CD8-positive, alpha-beta memory T cell (primary cell): Measurements from ENCODE around the gene TMCC1. TPM values are rescaled to one million over a fixed set of nuclear protein-coding genes. Genes with fewer than 3 reads are reported as not detected.

Experiments used
- CTCF ChIA-PET: fragments of 350-600 bp; sonication (Branson Sonifier 250); formaldehyde crosslinking; loops from one replicate; lab custom pipeline; 2021; ENCODE audit warnings: antibody characterized with exemption; lab: Charles Lee
- POLR2A ChIA-PET: fragments of 350-600 bp; sonication (Branson Sonifier 250); formaldehyde crosslinking; loops from one replicate; lab custom pipeline; 2021; ENCODE audit warnings: antibody characterized with exemption; lab: Charles Lee
- DNase-seq, 5 donors: peaks; one replicate each; pipeline versions ENCODE4 v3.0.0 to v3.0.0-alpha.2; 2020 to 2022; ENCODE audit warnings: mixed read lengths in 1 of 5
- H3K27ac ChIP-seq: one replicate; pipeline ENCODE4 v1.7.0; 2013; ENCODE audit warnings: low read depth, mild to moderate bottlenecking, low read length, moderate library complexity
- H3K27me3 ChIP-seq: 2 replicates; pipeline ENCODE4 v1.7.0; 2013; ENCODE audit warnings: low read length, mild to moderate bottlenecking; ENCODE audit not compliant: insufficient read depth, poor library complexity, severe bottlenecking
- H3K36me3 ChIP-seq: 2 replicates; pipeline ENCODE4 v1.7.0; 2013; ENCODE audit warnings: mild to moderate bottlenecking, low read length, moderate library complexity; ENCODE audit not compliant: insufficient read depth
- H3K4me1 ChIP-seq: 2 replicates; pipeline ENCODE4 v1.7.0; 2013; ENCODE audit warnings: mild to moderate bottlenecking, low read length, moderate library complexity; ENCODE audit not compliant: insufficient read depth
- H3K4me3 ChIP-seq: 2 replicates; pipeline ENCODE4 v1.7.0; 2013; ENCODE audit warnings: mild to moderate bottlenecking, low read length
- H3K9me3 ChIP-seq: 2 replicates; pipeline ENCODE4 v1.7.0; 2013; ENCODE audit warnings: mild to moderate bottlenecking, low read length
- H3K27ac Mint-ChIP-seq, 8 donors: one replicate each; pipeline ENCODE4 v1.8.0; 2020 to 2021; ENCODE audit warnings: mixed read lengths in 8 of 8, mild to moderate bottlenecking in 6 of 8, inconsistent platforms in 3 of 8, moderate library complexity in 3 of 8
- H3K27me3 Mint-ChIP-seq, 2 donors: one replicate each; pipeline ENCODE4 v1.8.0; 2020 to 2021; ENCODE audit warnings: mixed read lengths in 2 of 2, mild to moderate bottlenecking in 1 of 2, moderate library complexity in 1 of 2
- H3K36me3 Mint-ChIP-seq, 3 donors: one replicate each; pipeline ENCODE4 v1.8.0; 2020 to 2021; ENCODE audit warnings: mixed read lengths in 3 of 3, inconsistent platforms in 1 of 3, mild to moderate bottlenecking in 1 of 3
- H3K4me1 Mint-ChIP-seq, 3 donors: one replicate each; pipeline ENCODE4 v1.8.0; 2020 to 2021; ENCODE audit warnings: mixed read lengths in 3 of 3, inconsistent platforms in 1 of 3, mild to moderate bottlenecking in 1 of 3
- H3K4me3 Mint-ChIP-seq, 7 donors: one replicate each; pipeline ENCODE4 v1.8.0; 2020 to 2021; ENCODE audit warnings: mixed read lengths in 7 of 7, mild to moderate bottlenecking in 6 of 7, moderate library complexity in 4 of 7, inconsistent platforms in 2 of 7
- H3K9me3 Mint-ChIP-seq, 5 donors: one replicate each; pipeline ENCODE4 v1.8.0; 2020 to 2022; ENCODE audit warnings: mixed read lengths in 5 of 5, mild to moderate bottlenecking in 3 of 5, moderate library complexity in 2 of 5, inconsistent platforms in 1 of 5
- polyA plus RNA-seq: library from polyadenylated mRNA; unstranded; fragments of 300-500 nt; fragmentation: Illumina TruSeq; gene quantifications from one replicate; pipeline ENCODE4 v1.2.3, GENCODE V29; 2021
- total RNA-seq, 2 experiments: library from RNA; stranded (reverse); gene quantifications; one replicate each; pipeline ENCODE4 v1.2.3, GENCODE V29; 2021

The TMCC1 gene
- total and polyA plus RNA-seq, 3 experiments from 2014 or later = 5.6 to 18.6 (median 16.0) TPM

GRCh38 chr3:129599073-129599472 lies 294.4 kb downstream of the TMCC1 start:
- Mint-ChIP-seq H3K36me3 (peaks cover 0 to 2% (median 0%) of the 10 kb centered on the region in 3 donors), H3K4me1 (peaks cover 55 to 80% (median 62%) of the 10 kb centered on the region in 3 donors), H3K27me3 (peaks cover 0 to 4% of the 10 kb centered on the region in 2 donors), H3K9me3 (no peaks in the 10 kb centered on the region), H3K27ac (peak overlapping the region in 5 of 8 donors; percentile 3 to 91 (median 36)), H3K4me3 (peak overlapping the region in 2 of 7 donors; percentile 21 to 34)
- no peak overlapping the region for H3K4me3 ChIP-seq
- H3K4me1 ChIP-seq = peaks cover 11% of the 10 kb centered on the region
- no peaks in the 10 kb centered on the region for H3K36me3 ChIP-seq
- ChIA-PET CTCF (interaction anchor here (1.0 kb wide), 1 partner anchor 15 kb away, joined by 3 read pairs; no protein-coding TSS in a partner anchor), POLR2A (no interaction called here)
- DNase-seq = no peak
- no peak overlapping the region for H3K27ac ChIP-seq
- H3K9me3 ChIP-seq = no peaks in the 10 kb centered on the region
- no peaks in the 10 kb centered on the region for H3K27me3 ChIP-seq

DNA sequence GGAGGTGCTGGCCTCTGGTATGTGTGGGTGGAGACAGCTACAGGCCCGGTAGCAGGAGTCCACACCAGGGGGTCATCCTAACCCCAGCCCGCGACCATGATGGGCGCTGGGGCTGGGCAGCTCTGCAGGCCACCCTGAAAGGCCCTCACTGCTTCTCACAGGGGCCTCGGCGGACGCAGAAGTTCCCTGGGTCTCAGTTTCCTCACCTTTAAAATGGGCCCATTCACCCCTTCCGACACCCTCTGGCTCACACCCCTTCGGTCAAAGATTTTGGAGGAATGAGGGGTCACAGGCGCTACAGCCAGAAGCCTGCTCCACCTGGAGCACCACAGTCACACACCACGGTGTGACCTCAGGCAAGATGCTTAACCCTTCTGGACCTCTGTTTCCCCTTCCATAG lies 295.0 kb downstream of the TMCC1 start:
- ChIA-PET CTCF (interaction anchor here (1.0 kb wide), 1 partner anchor 15 kb away, joined by 3 read pairs; no protein-coding TSS in a partner anchor), POLR2A (interaction anchor here (2.8 kb wide), 1 partner anchor 21 kb away, joined by 11 read pairs; no protein-coding TSS in a partner anchor)
- peak overlapping the region in 1 of 7 donors; percentile 34 for H3K4me3 Mint-ChIP-seq
- H3K27me3 Mint-ChIP-seq = peaks cover 0 to 8% of the 10 kb centered on the region in 2 donors
- Histone ChIP-seq H3K4me1 (peaks cover 17% of the 10 kb centered on the region), H3K27me3 (no peaks in the 10 kb centered on the region), H3K36me3 (no peaks in the 10 kb centered on the region), H3K27ac (no peak overlapping the region), H3K4me3 (no peak overlapping the region), H3K9me3 (no peaks in the 10 kb centered on the region)
- H3K36me3 Mint-ChIP-seq = no peaks in the 10 kb centered on the region
- no peaks in the 10 kb centered on the region for H3K9me3 Mint-ChIP-seq
- peaks cover 55 to 80% (median 65%) of the 10 kb centered on the region in 3 donors for H3K4me1 Mint-ChIP-seq
- H3K27ac Mint-ChIP-seq = peak overlapping the region in 3 of 8 donors; percentile 3 to 91 (median 20)
- no peak for DNase-seq

GRCh38 chr3:129598000-129598381 lies 295.5 kb downstream of the TMCC1 start:
- no peaks in the 10 kb centered on the region for H3K9me3 Mint-ChIP-seq
- H3K4me1 Mint-ChIP-seq = peaks cover 60 to 81% (median 70%) of the 10 kb centered on the region in 3 donors
- POLR2A ChIA-PET = interaction anchor here (1.3 to 2.8 kb wide), 2 partner anchors 21 to 28 kb away, joined by 6 to 11 read pairs; no protein-coding TSS in a partner anchor
- H3K27ac Mint-ChIP-seq = peak overlapping the region in 1 of 8 donors; percentile 33
- H3K27ac ChIP-seq = peak overlapping the region; percentile 2
- H3K4me3 Mint-ChIP-seq = peak overlapping the region in 3 of 7 donors; percentile 15 to 28 (median 20)
- no peaks in the 10 kb centered on the region for H3K9me3 ChIP-seq
- peaks cover 22% of the 10 kb centered on the region for H3K4me1 ChIP-seq
- CTCF ChIA-PET = interaction anchor here (3.3 kb wide), 1 partner anchor 108 kb away, joined by 9 read pairs; no protein-coding TSS in a partner anchor
- DNase-seq = no peak
- H3K27me3 ChIP-seq = no peaks in the 10 kb centered on the region
- no peaks in the 10 kb centered on the region for H3K36me3 Mint-ChIP-seq
- H3K27me3 Mint-ChIP-seq = peaks cover 0 to 9% of the 10 kb centered on the region in 2 donors
- H3K4me3 ChIP-seq = no peak overlapping the region
- H3K36me3 ChIP-seq = no peaks in the 10 kb centered on the region

Other genes with a start within 250 kb of the TMCC1 start
- gene TRH, start 81.0 kb upstream of the TMCC1 start, total RNA-seq = not detected
- gene TRH, start 81.0 kb upstream of the TMCC1 start, polyA plus RNA-seq = not detected
- 1 to 10 TPM in 1 of 2 experiments, not detected in 1; 1.1 TPM for gene ALG1L2, start 188.1 kb upstream of the TMCC1 start, total RNA-seq
- 0.43 TPM for gene ALG1L2, start 188.1 kb upstream of the TMCC1 start, polyA plus RNA-seq